H1 (cell line): ENCODE results near the gene LILRA1. TPM values are rescaled to one million over a fixed set of nuclear protein-coding genes. Genes with fewer than 3 reads are reported as not detected.

Experiments
- CTCF ChIA-PET: fragments of 300-600 bp; sonication (Branson Sonifier 250); formaldehyde crosslinking; loops from one replicate; lab custom pipeline; 2021; ENCODE audit not compliant: partially characterized antibody; lab: Charles Lee
- POLR2A ChIA-PET: fragments of 300-600 bp; sonication (Branson Sonifier 250); formaldehyde crosslinking; loops from one replicate; lab custom pipeline; 2021; ENCODE audit warnings: inconsistent platforms; ENCODE audit not compliant: partially characterized antibody; lab: Charles Lee
- DNase-seq, 2 experiments: peaks; one replicate each; pipeline versions ENCODE4 v3.0.0 to v3.0.0-alpha.2; 2010 to 2022; ENCODE audit warnings: low spot score in 2 of 2, low read depth in 1 of 2, mixed read lengths in 1 of 2
- FAIRE-seq: peaks from 2 replicates; lab custom pipeline; 2011; peaks lifted over from hg19 to GRCh38; lab: Jason Lieb, UNC
- H2AFZ ChIP-seq: 2 replicates; pipeline ENCODE4 v1.8.1; 2012; ENCODE audit warnings: low read length, inconsistent platforms
- H2AK5ac ChIP-seq: 2 replicates; pipeline ENCODE4 v1.6.1; 2013; ENCODE audit warnings: low read depth, low read length
- H2BK120ac ChIP-seq: replicated peaks from 2 replicates; pipeline ENCODE3; 2013; ENCODE audit warnings: low read depth, low read length, inconsistent platforms
- H2BK12ac ChIP-seq: 2 replicates; pipeline ENCODE4 v1.6.1; 2013; ENCODE audit warnings: low read depth, low read length
- H2BK15ac ChIP-seq: 2 replicates; pipeline ENCODE4 v1.6.1; 2013; ENCODE audit warnings: low read length
- H2BK20ac ChIP-seq: 2 replicates; pipeline ENCODE4 v1.6.1; 2013; ENCODE audit warnings: low read length
- H2BK5ac ChIP-seq: 2 replicates; pipeline ENCODE4 v1.6.1; 2013; ENCODE audit warnings: low read depth, low read length
- H3K14ac ChIP-seq: 2 replicates; pipeline ENCODE4 v1.6.1; 2013; ENCODE audit warnings: inconsistent platforms; ENCODE audit not compliant: insufficient read length
- H3K18ac ChIP-seq: 2 replicates; pipeline ENCODE4 v1.6.1; 2013; ENCODE audit warnings: low read length; ENCODE audit errors: extremely low read depth
- H3K23ac ChIP-seq: 2 replicates; pipeline ENCODE4 v1.6.1; 2013; ENCODE audit warnings: inconsistent platforms; ENCODE audit not compliant: insufficient read length
- H3K23me2 ChIP-seq: 2 replicates; pipeline ENCODE4 v1.6.1; 2013; ENCODE audit warnings: low read depth, low read length
- H3K27ac ChIP-seq: 2 replicates; pipeline ENCODE4 v1.6.1; 2011; ENCODE audit warnings: low read depth, low read length, inconsistent platforms
- H3K27me3 ChIP-seq, 4 experiments: replicated peaks in 1 of 4; 1 replicate in 1 of 4; 2 replicates in 3 of 4; pipeline versions ENCODE4 v1.6.1 to v1.8.1; 2011 to 2013; ENCODE audit warnings: low read length in 3 of 4, mild to moderate bottlenecking in 3 of 4, inconsistent platforms in 2 of 4, mixed read lengths in 2 of 4, moderate library complexity in 1 of 4; ENCODE audit not compliant: control insufficient read depth in 3 of 4, insufficient read depth in 3 of 4; ENCODE audit errors: extremely low read depth in 1 of 4
- H3K36me3 ChIP-seq, 4 experiments: 2 replicates each; pipeline versions ENCODE4 v1.6.1 to v1.8.1; 2011 to 2013; ENCODE audit warnings: mild to moderate bottlenecking in 4 of 4, low read length in 3 of 4, moderate library complexity in 2 of 4, control low read depth in 1 of 4, inconsistent platforms in 1 of 4; ENCODE audit not compliant: insufficient read depth in 4 of 4, control insufficient read depth in 2 of 4
- H3K4ac ChIP-seq: replicated peaks from 2 replicates; pipeline ENCODE3; 2013; ENCODE audit warnings: low read length, low read depth, mixed read lengths, inconsistent platforms; ENCODE audit not compliant: insufficient read length
- H3K4me1 ChIP-seq, 4 experiments: replicated peaks in 1 of 4; 1 replicate in 1 of 4; 2 replicates in 3 of 4; pipeline versions ENCODE4 v1.6.1 to v1.8.1; 2011 to 2013; ENCODE audit warnings: low read length in 3 of 4, inconsistent platforms in 2 of 4, mixed read lengths in 1 of 4; ENCODE audit not compliant: insufficient read depth in 4 of 4, control insufficient read depth in 3 of 4
- H3K4me2 ChIP-seq, 2 experiments: 2 replicates each; pipeline versions ENCODE4 v1.6.1 to v1.8.1; 2011 to 2013; ENCODE audit warnings: low read depth in 2 of 2, low read length in 2 of 2, control low read depth in 1 of 2, inconsistent platforms in 1 of 2, mild to moderate bottlenecking in 1 of 2; ENCODE audit not compliant: insufficient read depth in 1 of 2
- H3K4me3 ChIP-seq, 4 experiments: fragments of 200-600, 300-600 bp in 1 of 4; sonication (generic), shearing (Covaris generic), sonication (Bioruptor Twin) in 1 of 4; 2 replicates each; pipeline versions ENCODE4 v1.5.1 to v1.8.1; 2011 to 2016; ENCODE audit warnings: low read length in 4 of 4, low read depth in 3 of 4, control low read depth in 2 of 4, inconsistent platforms in 2 of 4, mild to moderate bottlenecking in 2 of 4, mixed read lengths in 1 of 4, moderate library complexity in 1 of 4; ENCODE audit not compliant: insufficient read depth in 2 of 4; ENCODE audit errors: extremely low read depth in 1 of 4
- H3K56ac ChIP-seq: replicated peaks from 2 replicates; pipeline ENCODE3; 2013; ENCODE audit warnings: low read depth, mild to moderate bottlenecking, mixed read lengths, low read length, inconsistent platforms; ENCODE audit not compliant: insufficient read length
- H3K79me1 ChIP-seq: 2 replicates; pipeline ENCODE4 v1.6.1; 2013; ENCODE audit warnings: low read depth, low read length, control low read depth
- H3K79me2 ChIP-seq, 2 experiments: 2 replicates each; pipeline versions ENCODE4 v1.6.1 to v1.8.1; 2012 to 2013; ENCODE audit warnings: low read length in 2 of 2, mild to moderate bottlenecking in 2 of 2, inconsistent platforms in 1 of 2; ENCODE audit not compliant: insufficient read depth in 2 of 2, control insufficient read depth in 1 of 2
- H3K9ac ChIP-seq, 4 experiments: replicated peaks in 1 of 4; 1 replicate in 1 of 4; 2 replicates in 3 of 4; pipeline versions ENCODE4 v1.6.1 to v1.8.1; 2011 to 2013; ENCODE audit warnings: low read depth in 3 of 4, low read length in 3 of 4, control low read depth in 2 of 4, mild to moderate bottlenecking in 2 of 4, moderate library complexity in 2 of 4, inconsistent platforms in 1 of 4; ENCODE audit errors: extremely low read depth in 1 of 4
- H3K9me3 ChIP-seq, 2 experiments: 2 replicates each; pipeline versions ENCODE4 v1.6.1 to v1.8.1; 2012 to 2013; ENCODE audit warnings: mild to moderate bottlenecking in 2 of 2, moderate library complexity in 2 of 2, control low read depth in 1 of 2, inconsistent platforms in 1 of 2, low read depth in 1 of 2, low read length in 1 of 2, mixed read lengths in 1 of 2; ENCODE audit not compliant: insufficient read depth in 2 of 2
- H4K20me1 ChIP-seq, 2 experiments: replicated peaks in 1 of 2; 2 replicates each; pipeline versions ENCODE3 to v1.8.1; 2011 to 2013; ENCODE audit warnings: inconsistent platforms in 2 of 2, low read length in 2 of 2, mild to moderate bottlenecking in 1 of 2; ENCODE audit not compliant: insufficient read depth in 2 of 2, control insufficient read depth in 1 of 2
- H4K5ac ChIP-seq: 2 replicates; pipeline ENCODE4 v1.6.1; 2013; ENCODE audit warnings: low read length, low read depth, mixed read lengths, inconsistent platforms; ENCODE audit not compliant: insufficient read length
- H4K8ac ChIP-seq: 2 replicates; pipeline ENCODE4 v1.8.0; 2013; ENCODE audit warnings: mild to moderate bottlenecking, moderate library complexity, low read length, inconsistent platforms; ENCODE audit not compliant: insufficient read depth; ENCODE audit errors: extremely low read depth
- H4K91ac ChIP-seq: replicated peaks from 2 replicates; pipeline ENCODE3; 2013; ENCODE audit warnings: low read length, mixed read lengths, inconsistent platforms; ENCODE audit not compliant: insufficient read length
- CHD1 ChIP-seq: IDR thresholded peaks from 2 replicates; pipeline ENCODE4 v1.6.1; 2012; ENCODE audit warnings: low read depth, low read length, improper control_type of control experiment
- CREB1 ChIP-seq: IDR thresholded peaks from 2 replicates; pipeline ENCODE4 v1.6.1; 2012; ENCODE audit warnings: inconsistent platforms
- GTF2F1 ChIP-seq: IDR thresholded peaks from 2 replicates; pipeline ENCODE4 v1.6.1; 2012; ENCODE audit warnings: low read depth, low read length, improper control_type of control experiment, borderline replicate concordance
- KDM1A ChIP-seq: fragments of 200-600, 300-600 bp; sonication (generic); IDR thresholded peaks from 2 replicates; pipeline ENCODE4 v1.7.1; 2016; ENCODE audit warnings: mild to moderate bottlenecking, low read length, borderline replicate concordance
- NANOG ChIP-seq: IDR thresholded peaks from 2 replicates; pipeline ENCODE4 v1.6.1; 2011; ENCODE audit warnings: low read length, low read depth, mild to moderate bottlenecking, inconsistent platforms; ENCODE audit not compliant: insufficient read depth, poor library complexity, severe bottlenecking
- PHF8 ChIP-seq: fragments of 200-600 bp; sonication (generic); conservative IDR thresholded peaks from 2 replicates; pipeline ENCODE4 v1.7.1; 2012; ENCODE audit warnings: low read depth, mild to moderate bottlenecking, inconsistent platforms, low read length, moderate library complexity
- POLR2AphosphoS5 ChIP-seq: IDR thresholded peaks from 2 replicates; pipeline ENCODE4 v1.6.1; 2011; ENCODE audit warnings: low read depth, low read length
- RBBP5 ChIP-seq: IDR thresholded peaks from 2 replicates; pipeline ENCODE4 v1.7.1; 2012; ENCODE audit warnings: low read depth, mild to moderate bottlenecking, inconsistent platforms, low read length, moderate library complexity, borderline replicate concordance
- SIN3A ChIP-seq, 2 experiments: IDR thresholded peaks in 1 of 2; conservative IDR thresholded peaks in 1 of 2; 2 replicates each; pipeline ENCODE4 v1.6.1; 2011 to 2012; ENCODE audit warnings: low read length in 2 of 2, improper control_type of control experiment in 1 of 2, low read depth in 1 of 2, mild to moderate bottlenecking in 1 of 2
- SRF ChIP-seq: IDR thresholded peaks from 2 replicates; pipeline ENCODE4 v1.6.1; 2011; ENCODE audit warnings: mild to moderate bottlenecking, low read depth, low read length, moderate library complexity
- WGBS, 2 experiments: shearing (Covaris generic) in 1 of 2; methylation state at CpG; one replicate each; pipeline versions ENCODE4 v1.1.6 to v1.1.7; 2013 to 2015; ENCODE audit warnings: low lambda C conversion rate in 2 of 2, mixed read lengths in 2 of 2, inconsistent platforms in 1 of 2, low coverage in 1 of 2, missing lambda C conversion rate in 1 of 2; ENCODE audit not compliant: insufficient replicate concordance in 2 of 2, insufficient coverage in 1 of 2, insufficient read length in 1 of 2; ENCODE audit errors: extremely low coverage in 1 of 2, missing lambda C conversion rate in 1 of 2; 5-methylcytosine and 5-hydroxymethylcytosine counted together
- polyA plus RNA-seq, 7 experiments: library from polyadenylated mRNA; depleted of rRNA in 3 of 7; stranded (reverse) in 5 of 7; unstranded in 2 of 7; fragments of >200 nt in 5 of 7; fragments of 200-250 nt in 2 of 7; gene quantifications; 1 replicate in 5 of 7; 2 replicates in 1 of 7; 4 replicates in 1 of 7; pipeline versions ENCODE4 v1.2.1 to v1.2.3, GENCODE V29; 2011 to 2013; ENCODE audit warnings: missing spikeins in 2 of 7, mixed read lengths in 2 of 7
- total RNA-seq: library from RNA; stranded (reverse); fragmentation: NEBNext Ultra II Directional; extraction: Animal tissue kit (Norgen Biotek cat#: 25700); gene quantifications from 2 replicates; pipeline ENCODE4 v1.2.1, GENCODE V29; 2021

The LILRA1 gene
- total and polyA plus RNA-seq, 2 of the 8 experiments (the other 6 are each of a cell fraction or from before 2014, with no cell fraction given) = not detected

- TF ChIP-seq POLR2AphosphoS5 = no peak
- TF ChIP-seq KDM1A = no peak
- TF ChIP-seq SIN3A (conservative IDR thresholded peaks at IDR 0.05 in 1 of 2, IDR thresholded peaks at IDR 0.05 in 1 of 2; ENCODE audit: low read depth in 1 of 2, low read length in 2 of 2) = no peak
- TF ChIP-seq CREB1 = no peak
- no peak for TF ChIP-seq GTF2F1
- no peak for TF ChIP-seq PHF8
- no peak for TF ChIP-seq NANOG
- no peak for TF ChIP-seq CHD1
- TF ChIP-seq RBBP5 = no peak
- TF ChIP-seq SRF = no peak
- H4K20me1 ChIP-seq = no peaks in the 10 kb centered on the region
- no peak overlapping the region for H2BK12ac ChIP-seq
- no peak overlapping the region for H2BK20ac ChIP-seq
- no peak for FAIRE-seq
- 78% methylated on average over 23 of the region's 26 CpGs; no CpG with 5 or more reads in 1 of the 2 experiments for WGBS, 2 experiments
- H4K5ac ChIP-seq = no peak overlapping the region
- H3K23ac ChIP-seq = no peak overlapping the region
- H3K36me3 ChIP-seq = no peaks in the 10 kb centered on the region
- H3K23me2 ChIP-seq = no peaks in the 10 kb centered on the region
- H3K18ac ChIP-seq = no peak overlapping the region
- H2BK15ac ChIP-seq = no peak overlapping the region
- no peak overlapping the region for H2AFZ ChIP-seq
- H3K79me1 ChIP-seq = no peaks in the 10 kb centered on the region
- no peaks in the 10 kb centered on the region for H3K4me1 ChIP-seq
- H4K91ac ChIP-seq = no peak overlapping the region
- DNase-seq = no peak
- no peak overlapping the region for H3K4me2 ChIP-seq
- no peak overlapping the region for H3K27ac ChIP-seq
- CTCF ChIA-PET = no interaction called here
- H3K79me2 ChIP-seq = no peaks in the 10 kb centered on the region
- no peak overlapping the region for H3K14ac ChIP-seq
- H3K27me3 ChIP-seq = no peaks in the 10 kb centered on the region
- no peak overlapping the region for H4K8ac ChIP-seq
- no peak overlapping the region for H3K4me3 ChIP-seq
- H2BK120ac ChIP-seq = no peak overlapping the region
- H3K9ac ChIP-seq = no peak overlapping the region
- no peak overlapping the region for H3K4ac ChIP-seq
- POLR2A ChIA-PET = no interaction called here
- no peak overlapping the region for H3K56ac ChIP-seq
- no peak overlapping the region for H2AK5ac ChIP-seq
- H3K9me3 ChIP-seq = peaks cover 60 to 76% of the 10 kb centered on the region in 2 experiments
- no peak overlapping the region for H2BK5ac ChIP-seq
These were observed 15.9 kb downstream of the LILRA1 start for GRCh38 chr19:54609356-54609791.
